DMS 273 (cell line): ENCODE data around the gene RPE.

Experiments
- DNase-seq: peaks from one replicate; lab custom pipeline; 2025; ENCODE audit not compliant: unreplicated experiment; lab: John Stamatoyannopoulos, UW

The RPE gene

GRCh38 chr2:210000464-210001324 lies 1.7 kb upstream of the RPE start:
- DNase-seq = no peak

GRCh38 chr2:210003359-210003758 lies 921 bp downstream of the RPE start:
- no peak for DNase-seq

GRCh38 chr2:210004881-210005280 lies 2.4 kb downstream of the RPE start:
- DNase-seq = no peak

GRCh38 chr2:210007895-210008294 lies 5.5 kb downstream of the RPE start:
- no peak for DNase-seq

GRCh38 chr2:210009126-210009525 lies 6.7 kb downstream of the RPE start:
- DNase-seq = no peak

GRCh38 chr2:210009896-210010295 lies 7.5 kb downstream of the RPE start:
- no peak for DNase-seq

- no peak for DNase-seq
Observed at GRCh38 chr2:210020138-210020537, 17.7 kb downstream of the RPE start.

- DNase-seq = no peak
Observed at GRCh38 chr2:210022824-210023223, 20.4 kb downstream of the RPE start.

- no peak for DNase-seq
Observed at GRCh38 chr2:210027608-210028007, 25.2 kb downstream of the RPE start.

- DNase-seq = no peak
Observed at GRCh38 chr2:210028178-210028577, 25.7 kb downstream of the RPE start.

GRCh38 chr2:210034087-210034683 lies 31.7 kb downstream of the RPE start:
- DNase-seq = no peak

- no peak for DNase-seq
Observed at GRCh38 chr2:210035679-210036078, 33.2 kb downstream of the RPE start.

- no peak for DNase-seq
Observed at GRCh38 chr2:210038078-210038477, 35.6 kb downstream of the RPE start.

GRCh38 chr2:210046851-210047500 lies 44.5 kb downstream of the RPE start:
- DNase-seq = no peak

GRCh38 chr2:210049831-210050230 lies 47.4 kb downstream of the RPE start:
- DNase-seq = peak; percentile 39

- DNase-seq = no peak
Observed at GRCh38 chr2:210050885-210051284, 48.4 kb downstream of the RPE start.

GRCh38 chr2:210054696-210055095 lies 52.3 kb downstream of the RPE start:
- DNase-seq = no peak

- no peak for DNase-seq
Observed at GRCh38 chr2:210055825-210056224, 53.4 kb downstream of the RPE start.

GRCh38 chr2:210063306-210063705 lies 60.9 kb downstream of the RPE start:
- no peak for DNase-seq
